Endometrial microvascular endothelial cells (primary cell): ENCODE measurements around the gene OR4D10. TPM values are rescaled to one million over a fixed set of nuclear protein-coding genes. Genes with fewer than 3 reads are reported as not detected.
"Not testable (repeated sequence)": the region's sequence is repeated elsewhere in the genome, so short reads cannot be mapped to it uniquely, and the experiment has no call there.

Experiments
- in situ Hi-C: cut with HindIII; loops from 2 replicates; pipeline ENCODE4 v1.10.0; 2017; ENCODE audit warnings: low sequenced_read_pairs, low pct_unique_long_range_greater_than_20kb; ENCODE audit errors: inconsistent ontology term
- total RNA-seq: library from RNA; depleted of rRNA; stranded (reverse); fragments of >200 nt; gene quantifications from one replicate; pipeline ENCODE4 v1.2.3, GENCODE V29; 2015; ENCODE audit errors: inconsistent ontology term

OR4D10 gene
- total RNA-seq, 1 donor from 2014 or later: not detected

DNA sequence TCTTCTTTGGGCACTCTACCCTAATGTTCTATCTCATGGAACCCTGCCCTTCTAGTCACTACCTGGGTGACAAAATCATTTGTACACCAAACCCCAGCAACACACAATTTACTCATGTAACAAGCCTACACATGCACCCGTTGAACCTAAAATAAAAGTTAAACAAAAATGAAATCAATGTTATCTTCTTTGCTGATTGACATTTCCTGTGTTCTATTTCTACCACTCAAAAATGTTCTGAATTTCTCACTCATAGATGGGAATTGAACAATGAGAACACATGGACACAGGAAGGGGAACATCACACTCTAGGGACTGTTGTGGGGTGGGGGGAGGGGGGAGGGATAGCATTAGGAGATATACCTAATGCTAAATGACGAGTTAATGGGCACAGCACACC lies 47.0 kb downstream of the OR4D10 start:
- in situ Hi-C loops: not testable (repeated sequence)

GRCh38 chr11:59520741-59521140 lies 47.6 kb downstream of the OR4D10 start:
- in situ Hi-C loops: no loop called here

- in situ Hi-C loops: no loop called here
Measured at GRCh38 chr11:59523541-59523940, 50.4 kb downstream of the OR4D10 start.

- in situ Hi-C loops: loop anchor here (25.0 kb wide), 1 partner anchor 134 kb away; the partner anchor contains the start of gene PATL1
Measured at GRCh38 chr11:59528711-59529110, 55.6 kb downstream of the OR4D10 start.

Other genes starting within 250 kb of the OR4D10 start
- not detected for gene OR5AN1, start 114.4 kb upstream of the OR4D10 start, total RNA-seq
- gene OR5A2, start 46.9 kb upstream of the OR4D10 start, total RNA-seq: not detected
- not detected for gene OR5A1, start 36.8 kb upstream of the OR4D10 start, total RNA-seq
- not detected for gene OR4D6, start 16.4 kb upstream of the OR4D10 start, total RNA-seq
- not detected for gene OR4D11, start 30.3 kb downstream of the OR4D10 start, total RNA-seq
- gene OR4D9, start 38.2 kb downstream of the OR4D10 start, total RNA-seq: not detected
- 19.0 TPM for gene OSBP, start 142.5 kb downstream of the OR4D10 start, total RNA-seq
- gene PATL1, start 195.7 kb downstream of the OR4D10 start, total RNA-seq: 11.7 TPM
- not detected for gene OR10V1, start 240.5 kb downstream of the OR4D10 start, total RNA-seq